PFSK-1 (cell line): Measurements from ENCODE around the gene UNCX.

Source experiments
- POLR2AphosphoS5 ChIP-seq: IDR thresholded peaks from 2 replicates; pipeline ENCODE4 v1.6.1; 2012; ENCODE audit warnings: low read depth, mild to moderate bottlenecking, control low read depth, low read length, moderate library complexity
- TF ChIP-seq, protein P1 (sequence below), 2 experiments: IDR thresholded peaks; 2 replicates each; pipeline versions ENCODE4 v1.6.1 to v1.8.0; 2011 to 2012; ENCODE audit warnings: low read depth in 2 of 2, low read length in 2 of 2, control low read depth in 1 of 2, inconsistent platforms in 1 of 2, mild to moderate bottlenecking in 1 of 2, moderate library complexity in 1 of 2; ENCODE audit not compliant: insufficient read depth in 1 of 2

GRCh38 chr7:1283337-1283736 is 50.7 kb downstream of the UNCX start:
- TF ChIP-seq, protein P1, sequence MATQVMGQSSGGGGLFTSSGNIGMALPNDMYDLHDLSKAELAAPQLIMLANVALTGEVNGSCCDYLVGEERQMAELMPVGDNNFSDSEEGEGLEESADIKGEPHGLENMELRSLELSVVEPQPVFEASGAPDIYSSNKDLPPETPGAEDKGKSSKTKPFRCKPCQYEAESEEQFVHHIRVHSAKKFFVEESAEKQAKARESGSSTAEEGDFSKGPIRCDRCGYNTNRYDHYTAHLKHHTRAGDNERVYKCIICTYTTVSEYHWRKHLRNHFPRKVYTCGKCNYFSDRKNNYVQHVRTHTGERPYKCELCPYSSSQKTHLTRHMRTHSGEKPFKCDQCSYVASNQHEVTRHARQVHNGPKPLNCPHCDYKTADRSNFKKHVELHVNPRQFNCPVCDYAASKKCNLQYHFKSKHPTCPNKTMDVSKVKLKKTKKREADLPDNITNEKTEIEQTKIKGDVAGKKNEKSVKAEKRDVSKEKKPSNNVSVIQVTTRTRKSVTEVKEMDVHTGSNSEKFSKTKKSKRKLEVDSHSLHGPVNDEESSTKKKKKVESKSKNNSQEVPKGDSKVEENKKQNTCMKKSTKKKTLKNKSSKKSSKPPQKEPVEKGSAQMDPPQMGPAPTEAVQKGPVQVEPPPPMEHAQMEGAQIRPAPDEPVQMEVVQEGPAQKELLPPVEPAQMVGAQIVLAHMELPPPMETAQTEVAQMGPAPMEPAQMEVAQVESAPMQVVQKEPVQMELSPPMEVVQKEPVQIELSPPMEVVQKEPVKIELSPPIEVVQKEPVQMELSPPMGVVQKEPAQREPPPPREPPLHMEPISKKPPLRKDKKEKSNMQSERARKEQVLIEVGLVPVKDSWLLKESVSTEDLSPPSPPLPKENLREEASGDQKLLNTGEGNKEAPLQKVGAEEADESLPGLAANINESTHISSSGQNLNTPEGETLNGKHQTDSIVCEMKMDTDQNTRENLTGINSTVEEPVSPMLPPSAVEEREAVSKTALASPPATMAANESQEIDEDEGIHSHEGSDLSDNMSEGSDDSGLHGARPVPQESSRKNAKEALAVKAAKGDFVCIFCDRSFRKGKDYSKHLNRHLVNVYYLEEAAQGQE (IDR thresholded peaks at IDR 0.05; ENCODE audit: insufficient read depth in 1 of 2, low read depth in 2 of 2, low read length in 2 of 2): no peak
- no peak for TF ChIP-seq POLR2AphosphoS5
